Measurements from ENCODE around the gene LTB4R2.

LTB4R2 gene

GRCh38 chr14:24321212-24321975 lies 11.5 kb downstream of the LTB4R2 start:
- no peak for DNase-seq

GRCh38 chr14:24322672-24323071 lies 12.7 kb downstream of the LTB4R2 start:
- DNase-seq, result no peak

- no peak for DNase-seq
Observed at GRCh38 chr14:24323341-24323740, 13.4 kb downstream of the LTB4R2 start.

- no peak for DNase-seq
Observed at GRCh38 chr14:24324024-24324423, 14.1 kb downstream of the LTB4R2 start.

- no peak for DNase-seq
Observed at GRCh38 chr14:24325041-24325530, 15.1 kb downstream of the LTB4R2 start.

- DNase-seq, result no peak
Observed at GRCh38 chr14:24325963-24326362, 16.0 kb downstream of the LTB4R2 start.

- DNase-seq, result no peak
Observed at GRCh38 chr14:24327303-24327702, 17.4 kb downstream of the LTB4R2 start.

- DNase-seq, result peak in 1 of 3 experiments; percentile 50
Observed at GRCh38 chr14:24327914-24328313, 18.0 kb downstream of the LTB4R2 start.

- no peak for DNase-seq
Observed at GRCh38 chr14:24329073-24329663, 19.2 kb downstream of the LTB4R2 start.

- DNase-seq, result no peak
Observed at GRCh38 chr14:24329736-24330135, 19.8 kb downstream of the LTB4R2 start.

- no peak for DNase-seq
Observed at GRCh38 chr14:24330973-24331674, 21.2 kb downstream of the LTB4R2 start.

- peak in 2 of 3 experiments; percentile 42 to 81 for DNase-seq
Observed at GRCh38 chr14:24331731-24332267, 21.9 kb downstream of the LTB4R2 start.

GRCh38 chr14:24332268-24332993 lies 22.5 kb downstream of the LTB4R2 start:
- peak; percentile 86 to 92 (median 89) for DNase-seq

GRCh38 chr14:24334431-24335291 lies 24.7 kb downstream of the LTB4R2 start, which contains the start of gene ADCY4:
Gene ADCY4, minus strand, starts transcription at chr14:24335071. Its CDS starts 419 bp downstream, at chr14:24334652.
- DNase-seq, result peak in 2 of 3 experiments; percentile 45 to 61

GRCh38 chr14:24335461-24336171 lies 25.7 kb downstream of the LTB4R2 start:
- DNase-seq, result no peak

- DNase-seq, result no peak
Observed at GRCh38 chr14:24337144-24337823, 27.3 kb downstream of the LTB4R2 start.

GRCh38 chr14:24337824-24338175 lies 27.9 kb downstream of the LTB4R2 start:
- no peak for DNase-seq

GRCh38 chr14:24338843-24339242 lies 28.9 kb downstream of the LTB4R2 start:
- DNase-seq, result no peak

GRCh38 chr14:24339284-24340151 lies 29.6 kb downstream of the LTB4R2 start, which contains the start of gene RIPK3:
Gene RIPK3, minus strand, starts transcription at chr14:24339991. Its CDS starts 165 bp downstream, at chr14:24339826.
- DNase-seq, result peak in 1 of 3 experiments; percentile 16

Measured in NCI-H1417 (cell line).